HG02852 (cell line): ENCODE data around the gene SLC4A3.
"Not testable (repeated sequence)": the region's sequence is repeated elsewhere in the genome, so short reads cannot be mapped to it uniquely, and the experiment has no call there.

Experiments
- ATAC-seq: cut with Tn5 transposase; IDR thresholded peaks from one replicate; pipeline ENCODE4 v1.9.1; 2021; ENCODE audit warnings: mild to moderate bottlenecking, moderate library complexity; ENCODE audit not compliant: unreplicated experiment

SLC4A3 gene

GRCh38 chr2:219671279-219671678 lies 43.8 kb downstream of the SLC4A3 start:
- ATAC-seq = no peak

GRCh38 chr2:219672406-219672805 lies 45.0 kb downstream of the SLC4A3 start:
- ATAC-seq = no peak

- ATAC-seq = no peak
Observed at GRCh38 chr2:219675221-219675620, 47.8 kb downstream of the SLC4A3 start.

- ATAC-seq = no peak
Observed at GRCh38 chr2:219676586-219676985, 49.2 kb downstream of the SLC4A3 start.

GRCh38 chr2:219679041-219679440 lies 51.6 kb downstream of the SLC4A3 start:
- ATAC-seq = no peak

GRCh38 chr2:219679571-219679970 lies 52.1 kb downstream of the SLC4A3 start:
- ATAC-seq = no peak

GRCh38 chr2:219680958-219681693 lies 53.7 kb downstream of the SLC4A3 start:
- no peak for ATAC-seq

- ATAC-seq = no peak
Observed at GRCh38 chr2:219681694-219682300, 54.4 kb downstream of the SLC4A3 start.

- not testable (repeated sequence) for ATAC-seq
Observed at GRCh38 chr2:219683474-219683873, 56.0 kb downstream of the SLC4A3 start.

- peak; percentile 97 for ATAC-seq
Observed at GRCh38 chr2:219684721-219685689, 57.6 kb downstream of the SLC4A3 start.

- ATAC-seq = no peak
Observed at GRCh38 chr2:219687272-219687671, 59.8 kb downstream of the SLC4A3 start.

GRCh38 chr2:219687882-219688559 lies 60.6 kb downstream of the SLC4A3 start:
- ATAC-seq = no peak

- no peak for ATAC-seq
Observed at GRCh38 chr2:219688560-219689445, 61.4 kb downstream of the SLC4A3 start.

GRCh38 chr2:219689676-219690628 lies 62.5 kb downstream of the SLC4A3 start:
- ATAC-seq = peak; percentile 39

- ATAC-seq = no peak
Observed at GRCh38 chr2:219691571-219691970, 64.1 kb downstream of the SLC4A3 start.
